Activated CD8-positive, alpha-beta memory T cell treated with anti-CD3 and anti-CD28 coated beads, Interleukin-2, amount 10 ng/mL, durations not matched to agents 7 days and 5 days (primary cell): Measurements from ENCODE around the gene MRTO4. TPM values are rescaled to one million over a fixed set of nuclear protein-coding genes. Genes with fewer than 3 reads are reported as not detected.
"Not testable (repeated sequence)": the region's sequence is repeated elsewhere in the genome, so short reads cannot be mapped to it uniquely, and the experiment has no call there.

Experiments
- ATAC-seq: fragments of 150-1000 bp; cut with Tn5 transposase; one replicate; pipeline ENCODE4 v1.10.0; 2021; ENCODE audit warnings: moderate library complexity
- CTCF ChIA-PET: fragments of 350-600 bp; sonication (Branson Sonifier 250); formaldehyde crosslinking; loops from one replicate; lab custom pipeline; 2021; ENCODE audit warnings: antibody characterized with exemption; lab: Charles Lee
- DNase-seq: peaks from one replicate; pipeline ENCODE4 v3.0.0-alpha.2; 2020
- H3K27ac Mint-ChIP-seq: one replicate; pipeline ENCODE4 v1.8.0; 2021; ENCODE audit warnings: mild to moderate bottlenecking, mixed read lengths
- H3K27me3 Mint-ChIP-seq: one replicate; pipeline ENCODE4 v1.8.0; 2021; ENCODE audit warnings: mixed read lengths
- H3K36me3 Mint-ChIP-seq: one replicate; pipeline ENCODE4 v1.8.0; 2021; ENCODE audit warnings: mild to moderate bottlenecking, mixed read lengths
- H3K4me1 Mint-ChIP-seq: one replicate; pipeline ENCODE4 v1.8.0; 2021; ENCODE audit warnings: mixed read lengths
- H3K4me3 Mint-ChIP-seq: one replicate; pipeline ENCODE4 v1.8.0; 2021; ENCODE audit warnings: mild to moderate bottlenecking, moderate library complexity, mixed read lengths
- H3K9me3 Mint-ChIP-seq: one replicate; pipeline ENCODE4 v1.8.0; 2022; ENCODE audit warnings: low read depth, mixed read lengths
- total RNA-seq, 2 experiments: library from RNA; stranded (reverse); gene quantifications; one replicate each; pipeline ENCODE4 v1.2.3, GENCODE V29; 2021

MRTO4 gene
- total RNA-seq, 2 experiments from 2014 or later: 36.2 to 59.3 TPM

DNA sequence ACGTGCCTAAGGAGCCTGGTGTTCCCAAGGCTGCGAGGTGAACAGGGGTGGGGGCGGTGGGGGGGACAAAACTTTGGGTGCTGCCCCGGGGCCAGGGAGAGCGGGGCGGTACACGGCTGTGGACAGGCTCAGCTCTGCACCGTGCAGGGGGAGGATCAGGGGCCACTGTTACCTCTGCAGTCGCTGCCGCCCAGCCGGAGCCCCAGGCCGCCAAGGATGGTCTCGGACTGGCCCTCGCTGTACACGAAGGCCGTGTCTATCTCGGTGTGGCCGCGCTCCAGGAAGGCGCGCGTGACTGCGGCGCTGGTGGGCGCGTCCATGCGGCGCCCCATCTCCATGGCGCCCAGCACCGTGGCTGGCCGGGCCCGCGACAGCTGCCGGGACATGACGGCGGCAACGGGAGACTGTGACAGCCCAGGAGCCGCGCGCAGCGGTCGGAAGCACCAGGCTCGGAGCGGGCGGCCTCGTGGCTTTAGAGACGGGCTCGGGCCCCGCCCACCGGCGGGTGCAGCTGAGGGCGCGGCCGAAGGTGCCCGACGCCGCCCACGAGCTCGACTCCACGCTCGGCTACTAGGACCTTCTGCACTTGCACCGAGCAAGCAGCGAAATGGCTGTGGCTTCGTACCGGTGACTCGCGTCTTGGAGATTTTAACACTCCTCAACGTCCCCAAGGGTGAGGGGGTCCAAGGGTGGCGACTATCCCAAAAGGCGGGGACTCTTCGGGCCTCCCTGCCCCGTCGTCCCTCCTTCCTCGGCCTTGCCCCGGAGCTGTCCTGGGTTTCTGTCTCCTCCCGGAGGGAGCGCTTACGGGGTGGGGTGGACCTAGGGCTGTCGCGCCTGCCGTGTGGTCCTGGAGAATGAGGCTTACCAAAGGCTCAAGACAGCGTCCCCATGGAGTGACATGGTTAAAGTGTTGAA is 37.0 kb downstream of the MRTO4 start, which contains the start of gene AKR7A3:
Gene AKR7A3 (minus strand): TSS at position 447 of the 918 bp plus-strand sequence. CDS start 61 bp downstream, at position 386.
- not testable (repeated sequence) for H3K4me1 Mint-ChIP-seq, H3K9me3 Mint-ChIP-seq, H3K36me3 Mint-ChIP-seq, H3K27ac Mint-ChIP-seq
- CTCF ChIA-PET: interaction anchor here (0.6 kb wide), 1 partner anchor 787 kb away, joined by 3 read pairs; no protein-coding TSS in a partner anchor
- DNase-seq (peak; percentile 60), ATAC-seq (peak; percentile 93)
- H3K27me3 Mint-ChIP-seq: peaks cover 20% of the 10 kb centered on the region
- peak within 1 kb of the TSS; percentile 46 for H3K4me3 Mint-ChIP-seq

DNA sequence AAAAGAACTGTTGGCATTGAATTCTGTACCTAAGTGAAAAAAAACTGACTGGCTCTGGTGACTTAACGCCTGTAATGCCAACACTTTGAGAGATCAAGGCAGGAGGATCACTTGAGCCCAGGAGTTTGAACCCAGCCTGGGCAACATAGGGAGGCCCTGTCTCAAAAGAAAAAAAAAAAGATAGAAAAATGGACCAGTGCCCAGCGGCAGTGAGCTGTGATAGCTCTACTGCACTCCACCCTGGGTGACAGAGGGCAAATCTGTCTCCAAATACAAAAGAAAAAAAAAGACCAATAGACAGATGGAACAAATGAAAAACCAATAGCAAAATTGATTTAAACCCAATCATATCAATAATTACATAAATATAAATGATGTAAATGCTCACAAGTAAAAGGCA is 37.6 kb downstream of the MRTO4 start:
- ATAC-seq (no peak), DNase-seq (no peak)
- Mint-ChIP-seq H3K27me3 (peaks cover 20% of the 10 kb centered on the region), H3K4me1 (peaks cover 7% of the 10 kb centered on the region), H3K36me3 (peaks cover 11% of the 10 kb centered on the region), H3K9me3 (peaks cover 9% of the 10 kb centered on the region), H3K4me3 (peak overlapping the region; percentile 46), H3K27ac (no peak overlapping the region)
- CTCF ChIA-PET: no interaction called here

DNA sequence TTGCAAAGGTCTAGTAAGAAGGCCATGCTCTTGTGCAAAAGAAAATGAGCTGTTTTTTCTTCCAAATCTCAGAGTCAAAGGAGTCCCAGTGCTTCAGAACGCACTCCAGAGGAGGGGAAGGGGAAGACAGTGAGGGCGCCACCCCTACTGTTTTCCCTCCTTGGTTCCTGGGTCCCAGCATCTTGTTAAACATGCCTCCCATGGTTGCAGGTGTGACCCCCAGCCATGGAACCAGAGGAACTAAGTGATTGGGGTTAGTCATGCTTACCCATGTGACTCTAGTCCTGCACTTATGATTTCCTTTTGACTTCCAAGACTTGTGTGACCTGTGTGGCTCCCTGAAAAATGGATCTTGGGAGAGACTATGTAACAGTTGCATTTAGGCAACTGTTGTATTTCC is 43.0 kb downstream of the MRTO4 start:
- ATAC-seq (no peak), DNase-seq (no peak)
- H3K4me1 Mint-ChIP-seq: no peaks in the 10 kb centered on the region
- H3K27ac Mint-ChIP-seq: no peak overlapping the region
- peaks cover 3% of the 10 kb centered on the region for H3K27me3 Mint-ChIP-seq
- H3K4me3 Mint-ChIP-seq: no peak overlapping the region
- H3K36me3 Mint-ChIP-seq: peaks cover 19% of the 10 kb centered on the region
- CTCF ChIA-PET: interaction anchor here (0.6 kb wide), 1 partner anchor 1411 kb away, joined by 3 read pairs; no protein-coding TSS in a partner anchor
- H3K9me3 Mint-ChIP-seq: peaks cover 21% of the 10 kb centered on the region

DNA sequence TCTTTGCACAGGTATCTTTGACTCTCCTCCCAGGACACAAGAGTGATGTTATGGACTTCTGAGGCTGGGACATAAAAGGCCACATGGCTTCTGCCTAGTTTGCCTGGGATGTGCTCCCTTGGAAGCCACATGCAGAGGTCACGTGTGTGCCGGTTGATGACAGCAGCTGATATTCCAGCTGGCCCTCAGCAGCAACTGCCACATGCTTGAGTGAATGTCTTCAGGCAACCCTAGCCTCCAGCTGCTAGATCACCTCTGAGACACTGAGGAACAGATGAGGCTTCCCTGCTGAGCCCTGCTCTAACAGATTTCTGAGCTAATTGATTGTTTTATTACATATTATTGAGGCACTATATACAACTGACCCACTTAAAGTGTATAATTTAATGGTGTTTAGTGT is 48.6 kb downstream of the MRTO4 start:
- peaks cover 4% of the 10 kb centered on the region for H3K9me3 Mint-ChIP-seq
- ATAC-seq (no peak), DNase-seq (no peak)
- no peaks in the 10 kb centered on the region for H3K4me1 Mint-ChIP-seq
- H3K36me3 Mint-ChIP-seq: peaks cover 18% of the 10 kb centered on the region
- no peak overlapping the region for H3K27ac Mint-ChIP-seq
- no peak overlapping the region for H3K4me3 Mint-ChIP-seq
- no peaks in the 10 kb centered on the region for H3K27me3 Mint-ChIP-seq
- CTCF ChIA-PET: no interaction called here

DNA sequence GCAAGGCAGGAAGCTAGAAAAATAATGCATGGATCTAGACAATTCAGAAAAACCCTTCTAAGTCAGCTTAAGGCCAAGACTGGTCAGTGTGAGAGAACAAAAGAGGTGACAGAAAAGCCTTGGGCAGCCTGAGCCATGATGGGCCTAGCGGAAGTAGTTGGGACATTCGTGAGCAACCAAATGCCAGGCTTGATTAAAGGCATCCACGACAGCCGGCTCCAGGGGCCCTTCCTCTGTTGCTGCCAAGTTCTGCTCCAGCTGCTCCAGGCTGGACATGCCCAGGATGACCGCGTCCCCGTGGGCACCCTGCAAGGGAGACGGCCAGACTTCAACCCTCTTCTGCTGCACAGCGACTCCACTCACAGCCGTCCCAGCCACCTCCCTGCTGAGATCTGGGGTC is 52.5 kb downstream of the MRTO4 start:
- not testable (repeated sequence) for DNase-seq, H3K27ac Mint-ChIP-seq, H3K4me3 Mint-ChIP-seq, ATAC-seq, H3K27me3 Mint-ChIP-seq, H3K9me3 Mint-ChIP-seq, H3K4me1 Mint-ChIP-seq
- CTCF ChIA-PET: interaction anchor here (1.3 kb wide), 1 partner anchor 40 kb away, joined by 3 read pairs; no protein-coding TSS in a partner anchor
- peaks cover 21% of the 10 kb centered on the region for H3K36me3 Mint-ChIP-seq

DNA sequence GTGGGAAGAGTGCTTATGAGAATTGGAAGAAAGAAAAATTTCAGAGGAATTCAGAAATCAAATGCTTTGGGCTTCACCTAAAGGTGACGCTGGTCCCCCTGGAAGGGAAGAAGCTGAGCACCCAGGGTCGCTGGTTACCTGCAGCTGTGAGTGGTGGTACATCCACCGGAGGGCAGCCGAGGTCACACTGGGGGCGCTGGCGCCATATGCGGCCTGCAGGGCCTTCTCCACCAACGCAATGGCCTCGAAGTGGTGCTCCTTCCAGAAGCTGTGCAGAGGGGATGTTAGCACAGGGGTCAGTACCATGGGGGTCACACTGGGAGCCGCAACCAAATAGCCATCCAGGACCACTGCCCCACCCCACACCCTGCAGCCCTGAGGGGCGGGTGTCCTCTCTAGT is 54.3 kb downstream of the MRTO4 start:
- Mint-ChIP-seq H3K27ac (no peak overlapping the region), H3K4me1 (peaks cover 7% of the 10 kb centered on the region), H3K9me3 (no peaks in the 10 kb centered on the region), H3K4me3 (no peak overlapping the region), H3K27me3 (no peaks in the 10 kb centered on the region), H3K36me3 (peaks cover 18% of the 10 kb centered on the region)
- no peak for DNase-seq
- no peak for ATAC-seq
- CTCF ChIA-PET: interaction anchor here (1.3 kb wide), 1 partner anchor 348 kb away, joined by 3 read pairs; no protein-coding TSS in a partner anchor

DNA sequence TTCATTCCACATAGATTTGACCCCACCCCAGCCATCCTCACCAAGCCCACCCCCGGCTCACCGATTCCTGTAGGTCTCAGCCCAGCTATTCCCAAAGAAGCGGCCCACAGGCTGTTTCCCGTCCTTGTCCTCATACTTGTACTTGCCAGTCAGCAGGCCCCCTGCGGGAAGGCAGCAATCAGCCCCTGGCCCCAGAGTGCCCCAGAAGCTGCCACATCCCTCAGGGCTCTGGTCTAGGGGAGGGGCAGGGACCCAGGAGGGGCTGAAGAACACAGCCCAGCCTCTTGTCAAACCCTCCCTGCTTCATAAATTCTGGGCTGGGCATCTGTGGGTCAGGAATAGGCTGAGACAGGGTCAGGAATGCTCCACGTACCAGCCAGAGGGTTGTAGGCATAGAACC is 55.3 kb downstream of the MRTO4 start:
- no peak overlapping the region for H3K27ac Mint-ChIP-seq
- no peaks in the 10 kb centered on the region for H3K9me3 Mint-ChIP-seq
- H3K4me3 Mint-ChIP-seq: no peak overlapping the region
- H3K27me3 Mint-ChIP-seq: no peaks in the 10 kb centered on the region
- CTCF ChIA-PET: no interaction called here
- H3K4me1 Mint-ChIP-seq: peaks cover 11% of the 10 kb centered on the region
- ATAC-seq: no peak
- DNase-seq: no peak
- peaks cover 18% of the 10 kb centered on the region for H3K36me3 Mint-ChIP-seq

DNA sequence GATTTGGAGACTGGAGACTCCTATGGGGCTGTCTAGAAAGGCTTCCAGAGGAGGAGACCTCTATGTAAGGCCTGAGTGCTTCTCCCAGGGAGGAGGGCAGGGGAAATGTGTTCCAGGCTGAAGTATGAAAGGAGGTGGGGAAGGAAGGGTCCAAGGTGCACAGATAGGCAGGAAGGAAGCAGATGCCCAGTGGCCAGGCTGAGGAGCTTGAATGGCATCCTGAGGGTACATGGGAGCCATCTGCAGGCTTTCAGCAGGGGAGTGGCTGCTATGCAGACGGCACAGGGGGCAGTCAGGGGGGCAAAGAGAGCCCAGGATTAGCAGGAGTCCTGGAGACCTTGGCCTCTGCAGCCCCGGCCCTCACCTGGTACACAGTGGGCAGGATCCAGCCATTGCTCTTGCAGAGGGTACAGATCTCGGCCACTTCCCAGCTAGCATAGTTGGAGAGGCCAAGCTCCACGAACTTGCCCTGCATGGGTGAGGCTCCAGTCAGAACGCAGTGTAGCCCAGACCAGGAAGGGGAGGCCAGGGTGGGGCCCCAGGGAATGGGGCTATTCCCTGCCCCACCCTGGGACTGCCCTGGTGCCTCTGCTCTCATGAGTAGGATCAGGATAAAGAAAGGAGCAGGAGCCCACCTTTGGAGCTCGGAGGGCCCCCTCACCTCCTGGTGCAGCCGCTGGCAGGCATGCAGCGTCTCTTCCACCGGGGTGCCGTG is 56.3 kb downstream of the MRTO4 start:
- Mint-ChIP-seq H3K4me1 (peaks cover 15% of the 10 kb centered on the region), H3K27me3 (no peaks in the 10 kb centered on the region), H3K4me3 (no peak overlapping the region), H3K27ac (no peak overlapping the region), H3K9me3 (no peaks in the 10 kb centered on the region), H3K36me3 (peaks cover 16% of the 10 kb centered on the region)
- DNase-seq (no peak), ATAC-seq (no peak)
- CTCF ChIA-PET: no interaction called here

DNA sequence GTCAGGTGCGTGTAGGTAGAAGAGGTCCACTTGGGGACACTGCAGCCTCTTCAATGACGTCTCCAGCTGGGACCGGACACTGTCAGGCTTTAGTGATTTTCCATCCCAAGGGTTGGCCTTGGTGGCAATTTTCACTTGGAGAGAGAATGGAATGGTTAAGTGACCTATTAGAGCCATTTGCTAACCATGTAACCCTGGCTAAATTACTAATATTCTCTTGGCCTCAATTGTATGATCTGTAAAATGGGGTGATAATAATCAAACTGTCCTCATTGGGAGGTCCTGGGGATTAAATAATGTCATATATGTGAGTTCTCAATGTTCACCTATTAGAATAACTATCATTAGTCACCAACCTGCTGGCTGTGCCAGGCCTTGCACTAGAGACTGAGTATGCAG is 56.9 kb downstream of the MRTO4 start:
- Mint-ChIP-seq H3K4me3 (no peak overlapping the region), H3K27ac (no peak overlapping the region), H3K27me3 (no peaks in the 10 kb centered on the region), H3K4me1 (peaks cover 21% of the 10 kb centered on the region), H3K9me3 (no peaks in the 10 kb centered on the region), H3K36me3 (peaks cover 12% of the 10 kb centered on the region)
- CTCF ChIA-PET: no interaction called here
- DNase-seq (no peak), ATAC-seq (no peak)

DNA sequence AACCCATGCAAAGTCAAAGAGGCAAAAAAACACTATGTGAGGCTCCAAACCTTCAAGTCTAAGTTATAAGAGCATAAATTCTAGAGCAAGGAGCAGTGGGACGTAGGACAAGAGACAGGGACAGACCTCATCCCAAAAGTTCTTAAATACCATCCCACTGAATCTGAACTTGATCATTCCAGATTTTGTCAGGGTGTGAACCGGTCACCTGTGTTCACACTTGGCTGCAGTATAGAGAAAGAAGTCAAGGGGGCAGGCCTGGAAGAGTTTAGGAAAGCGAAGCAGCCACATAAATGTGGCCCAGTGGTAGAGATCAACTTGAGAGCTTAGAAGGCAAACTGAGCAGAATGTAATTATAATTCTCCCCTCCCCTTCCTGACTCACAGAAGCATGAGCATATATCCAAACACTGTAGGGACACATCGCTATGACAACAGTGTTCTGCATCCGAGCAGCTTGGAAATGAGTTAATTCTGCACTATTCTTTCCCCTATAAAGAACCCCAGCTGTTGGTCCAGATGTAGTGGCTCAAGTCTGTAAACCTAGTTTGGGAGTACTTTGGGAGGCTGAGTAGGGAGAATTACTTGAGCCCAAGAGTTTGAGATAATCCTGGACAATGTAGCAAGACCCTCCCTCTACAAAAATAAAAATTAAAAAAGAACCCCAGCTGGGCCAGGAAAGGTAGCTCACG is 57.7 kb downstream of the MRTO4 start:
- H3K36me3 Mint-ChIP-seq: peaks cover 10% of the 10 kb centered on the region
- no peaks in the 10 kb centered on the region for H3K9me3 Mint-ChIP-seq
- H3K4me1 Mint-ChIP-seq: peaks cover 24% of the 10 kb centered on the region
- no peak for ATAC-seq
- DNase-seq: no peak
- H3K27me3 Mint-ChIP-seq: no peaks in the 10 kb centered on the region
- H3K27ac Mint-ChIP-seq: no peak overlapping the region
- CTCF ChIA-PET: interaction anchor here (1.3 to 1.6 kb wide), 2 partner anchors 273 to 344 kb away, joined by 3 to 5 read pairs; no protein-coding TSS in a partner anchor
- H3K4me3 Mint-ChIP-seq: no peak overlapping the region
